HCT116 (cell line): ENCODE data around the gene SMARCA4.

Experiments used
- EZH2phosphoT487 ChIP-seq: fragments of 200-600 bp; IDR thresholded peaks from 2 replicates; pipeline ENCODE4 v1.6.1; 2018; ENCODE audit warnings: antibody characterized with exemption, borderline replicate concordance
- JUND ChIP-seq: IDR thresholded peaks from 2 replicates; pipeline ENCODE4 v1.6.1; 2012
- POLR2A ChIP-seq: IDR thresholded peaks from 2 replicates; pipeline ENCODE4 v1.7.0; 2011; ENCODE audit warnings: borderline replicate concordance; ENCODE audit not compliant: insufficient read depth, insufficient read length; ENCODE audit errors: extremely low read depth
- POLR2AphosphoS5 ChIP-seq: IDR thresholded peaks from 2 replicates; pipeline ENCODE4 v1.6.1; 2011; ENCODE audit warnings: mild to moderate bottlenecking, low read depth, low read length, moderate library complexity
- TF ChIP-seq, protein P1 (sequence below), 3 experiments: fragments of 200-600 bp in 1 of 3; sonication (generic) in 1 of 3; IDR thresholded peaks in 2 of 3; conservative IDR thresholded peaks in 1 of 3; 2 replicates each; pipeline ENCODE4 v1.5.1; 2012 to 2017; ENCODE audit warnings: low read depth in 2 of 3, low read length in 2 of 3, antibody characterized with exemption in 1 of 3, borderline replicate concordance in 1 of 3, control low read depth in 1 of 3, mild to moderate bottlenecking in 1 of 3, mixed read lengths in 1 of 3, mixed run types in 1 of 3, moderate library complexity in 1 of 3; ENCODE audit not compliant: insufficient read depth in 1 of 3
- TF ChIP-seq, protein P2 (sequence below): IDR thresholded peaks from 2 replicates; pipeline ENCODE4 v1.6.1; 2011; ENCODE audit warnings: mild to moderate bottlenecking, low read length, moderate library complexity; ENCODE audit not compliant: insufficient replicate concordance; ENCODE audit errors: extremely low read depth
- TF ChIP-seq, protein P3 (sequence below): IDR thresholded peaks from 2 replicates; pipeline ENCODE4 v1.6.1; 2012; ENCODE audit warnings: low read depth
- TF ChIP-seq, protein P4 (sequence below): IDR thresholded peaks from 2 replicates; pipeline ENCODE4 v1.6.1; 2012

DNA sequence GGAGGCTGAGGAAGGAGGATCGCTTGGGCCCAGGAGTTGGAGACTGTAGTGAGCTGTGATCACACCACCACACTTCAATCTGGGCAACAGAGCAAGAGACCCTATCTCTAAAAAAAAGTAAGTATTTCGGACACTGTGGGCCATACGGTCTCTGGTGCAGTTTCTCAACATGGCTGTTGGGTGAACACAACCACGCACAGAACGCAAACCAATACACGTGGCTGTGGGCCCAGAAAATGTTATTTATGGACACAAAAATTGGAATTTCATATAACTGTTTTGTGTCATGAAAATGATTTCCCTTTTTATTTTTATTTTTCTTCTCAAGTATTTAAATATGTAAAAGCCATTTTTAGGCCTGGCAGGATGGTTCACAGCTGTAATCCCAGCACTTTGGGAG lies 147.9 kb downstream of the SMARCA4 start:
- TF ChIP-seq, protein P1, sequence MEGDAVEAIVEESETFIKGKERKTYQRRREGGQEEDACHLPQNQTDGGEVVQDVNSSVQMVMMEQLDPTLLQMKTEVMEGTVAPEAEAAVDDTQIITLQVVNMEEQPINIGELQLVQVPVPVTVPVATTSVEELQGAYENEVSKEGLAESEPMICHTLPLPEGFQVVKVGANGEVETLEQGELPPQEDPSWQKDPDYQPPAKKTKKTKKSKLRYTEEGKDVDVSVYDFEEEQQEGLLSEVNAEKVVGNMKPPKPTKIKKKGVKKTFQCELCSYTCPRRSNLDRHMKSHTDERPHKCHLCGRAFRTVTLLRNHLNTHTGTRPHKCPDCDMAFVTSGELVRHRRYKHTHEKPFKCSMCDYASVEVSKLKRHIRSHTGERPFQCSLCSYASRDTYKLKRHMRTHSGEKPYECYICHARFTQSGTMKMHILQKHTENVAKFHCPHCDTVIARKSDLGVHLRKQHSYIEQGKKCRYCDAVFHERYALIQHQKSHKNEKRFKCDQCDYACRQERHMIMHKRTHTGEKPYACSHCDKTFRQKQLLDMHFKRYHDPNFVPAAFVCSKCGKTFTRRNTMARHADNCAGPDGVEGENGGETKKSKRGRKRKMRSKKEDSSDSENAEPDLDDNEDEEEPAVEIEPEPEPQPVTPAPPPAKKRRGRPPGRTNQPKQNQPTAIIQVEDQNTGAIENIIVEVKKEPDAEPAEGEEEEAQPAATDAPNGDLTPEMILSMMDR (IDR thresholded peaks at IDR 0.05 in 2 of 3, conservative IDR thresholded peaks at IDR 0.05 in 1 of 3; ENCODE audit: borderline replicate concordance in 1 of 3, insufficient read depth in 1 of 3, low read depth in 2 of 3, low read length in 2 of 3): no peak
- no peak for TF ChIP-seq POLR2AphosphoS5
- no peak for TF ChIP-seq POLR2A
- TF ChIP-seq, protein P2, sequence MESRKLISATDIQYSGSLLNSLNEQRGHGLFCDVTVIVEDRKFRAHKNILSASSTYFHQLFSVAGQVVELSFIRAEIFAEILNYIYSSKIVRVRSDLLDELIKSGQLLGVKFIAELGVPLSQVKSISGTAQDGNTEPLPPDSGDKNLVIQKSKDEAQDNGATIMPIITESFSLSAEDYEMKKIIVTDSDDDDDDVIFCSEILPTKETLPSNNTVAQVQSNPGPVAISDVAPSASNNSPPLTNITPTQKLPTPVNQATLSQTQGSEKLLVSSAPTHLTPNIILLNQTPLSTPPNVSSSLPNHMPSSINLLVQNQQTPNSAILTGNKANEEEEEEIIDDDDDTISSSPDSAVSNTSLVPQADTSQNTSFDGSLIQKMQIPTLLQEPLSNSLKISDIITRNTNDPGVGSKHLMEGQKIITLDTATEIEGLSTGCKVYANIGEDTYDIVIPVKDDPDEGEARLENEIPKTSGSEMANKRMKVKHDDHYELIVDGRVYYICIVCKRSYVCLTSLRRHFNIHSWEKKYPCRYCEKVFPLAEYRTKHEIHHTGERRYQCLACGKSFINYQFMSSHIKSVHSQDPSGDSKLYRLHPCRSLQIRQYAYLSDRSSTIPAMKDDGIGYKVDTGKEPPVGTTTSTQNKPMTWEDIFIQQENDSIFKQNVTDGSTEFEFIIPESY: no peak
- TF ChIP-seq, protein P3, sequence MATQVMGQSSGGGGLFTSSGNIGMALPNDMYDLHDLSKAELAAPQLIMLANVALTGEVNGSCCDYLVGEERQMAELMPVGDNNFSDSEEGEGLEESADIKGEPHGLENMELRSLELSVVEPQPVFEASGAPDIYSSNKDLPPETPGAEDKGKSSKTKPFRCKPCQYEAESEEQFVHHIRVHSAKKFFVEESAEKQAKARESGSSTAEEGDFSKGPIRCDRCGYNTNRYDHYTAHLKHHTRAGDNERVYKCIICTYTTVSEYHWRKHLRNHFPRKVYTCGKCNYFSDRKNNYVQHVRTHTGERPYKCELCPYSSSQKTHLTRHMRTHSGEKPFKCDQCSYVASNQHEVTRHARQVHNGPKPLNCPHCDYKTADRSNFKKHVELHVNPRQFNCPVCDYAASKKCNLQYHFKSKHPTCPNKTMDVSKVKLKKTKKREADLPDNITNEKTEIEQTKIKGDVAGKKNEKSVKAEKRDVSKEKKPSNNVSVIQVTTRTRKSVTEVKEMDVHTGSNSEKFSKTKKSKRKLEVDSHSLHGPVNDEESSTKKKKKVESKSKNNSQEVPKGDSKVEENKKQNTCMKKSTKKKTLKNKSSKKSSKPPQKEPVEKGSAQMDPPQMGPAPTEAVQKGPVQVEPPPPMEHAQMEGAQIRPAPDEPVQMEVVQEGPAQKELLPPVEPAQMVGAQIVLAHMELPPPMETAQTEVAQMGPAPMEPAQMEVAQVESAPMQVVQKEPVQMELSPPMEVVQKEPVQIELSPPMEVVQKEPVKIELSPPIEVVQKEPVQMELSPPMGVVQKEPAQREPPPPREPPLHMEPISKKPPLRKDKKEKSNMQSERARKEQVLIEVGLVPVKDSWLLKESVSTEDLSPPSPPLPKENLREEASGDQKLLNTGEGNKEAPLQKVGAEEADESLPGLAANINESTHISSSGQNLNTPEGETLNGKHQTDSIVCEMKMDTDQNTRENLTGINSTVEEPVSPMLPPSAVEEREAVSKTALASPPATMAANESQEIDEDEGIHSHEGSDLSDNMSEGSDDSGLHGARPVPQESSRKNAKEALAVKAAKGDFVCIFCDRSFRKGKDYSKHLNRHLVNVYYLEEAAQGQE: no peak
- TF ChIP-seq EZH2phosphoT487: no peak
- TF ChIP-seq, protein P4, sequence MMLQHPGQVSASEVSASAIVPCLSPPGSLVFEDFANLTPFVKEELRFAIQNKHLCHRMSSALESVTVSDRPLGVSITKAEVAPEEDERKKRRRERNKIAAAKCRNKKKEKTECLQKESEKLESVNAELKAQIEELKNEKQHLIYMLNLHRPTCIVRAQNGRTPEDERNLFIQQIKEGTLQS: no peak
- TF ChIP-seq JUND: no peak
